Endodermal cell (in vitro differentiated cells): ENCODE measurements around the gene TRMT1. TPM values are rescaled to one million over a fixed set of nuclear protein-coding genes. Genes with fewer than 3 reads are reported as not detected.

Experiments used
- DNase-seq: peaks from one replicate; pipeline ENCODE4 v3.0.0-alpha.2; 2017
- H3K27ac ChIP-seq: 2 replicates; pipeline ENCODE4 v1.5.1; 2013; ENCODE audit warnings: mild to moderate bottlenecking, low read depth, low read length, moderate library complexity
- H3K27me3 ChIP-seq: 2 replicates; pipeline ENCODE4 v1.6.1; 2013; ENCODE audit warnings: mild to moderate bottlenecking, low read length, moderate library complexity; ENCODE audit not compliant: insufficient read depth, control insufficient read depth, poor library complexity, severe bottlenecking
- H3K36me3 ChIP-seq: 2 replicates; pipeline ENCODE4 v1.7.0; 2013; ENCODE audit warnings: mild to moderate bottlenecking, low read length, moderate library complexity; ENCODE audit not compliant: control insufficient read depth, insufficient read depth
- H3K4me1 ChIP-seq: one replicate; pipeline ENCODE4 v1.7.0; 2013; ENCODE audit warnings: low read length; ENCODE audit not compliant: control insufficient read depth, insufficient read depth
- H3K4me3 ChIP-seq: 2 replicates; pipeline ENCODE4 v1.5.1; 2013; ENCODE audit warnings: mild to moderate bottlenecking, low read length, moderate library complexity
- H3K9ac ChIP-seq: 2 replicates; pipeline ENCODE4 v1.6.1; 2013; ENCODE audit warnings: mild to moderate bottlenecking, low read length, moderate library complexity; ENCODE audit not compliant: poor library complexity, severe bottlenecking; ENCODE audit errors: extremely low read depth
- H3K9me3 ChIP-seq: 2 replicates; pipeline ENCODE4 v1.6.1; 2013; ENCODE audit warnings: mild to moderate bottlenecking, low read length, moderate library complexity; ENCODE audit not compliant: control insufficient read depth
- H3K27ac Mint-ChIP-seq: 2 replicates; pipeline ENCODE4 v1.8.0; 2020; ENCODE audit warnings: mixed read lengths
- H3K27me3 Mint-ChIP-seq: 2 replicates; pipeline ENCODE4 v1.8.0; 2021; ENCODE audit warnings: mild to moderate bottlenecking, mixed read lengths; ENCODE audit not compliant: insufficient read depth
- H3K36me3 Mint-ChIP-seq: 2 replicates; pipeline ENCODE4 v1.8.0; 2020; ENCODE audit warnings: low read depth, mixed read lengths
- H3K4me1 Mint-ChIP-seq: 2 replicates; pipeline ENCODE4 v1.8.0; 2020; ENCODE audit warnings: mixed read lengths
- H3K4me3 Mint-ChIP-seq: 2 replicates; pipeline ENCODE4 v1.8.0; 2020; ENCODE audit warnings: mild to moderate bottlenecking, moderate library complexity, mixed read lengths
- H3K9me3 Mint-ChIP-seq: 2 replicates; pipeline ENCODE4 v1.8.0; 2020; ENCODE audit warnings: mild to moderate bottlenecking, mixed read lengths
- WGBS, 2 experiments: methylation state at CpG; one replicate each; pipeline versions ENCODE4 v1.1.5 to v1.1.7; 2013; ENCODE audit warnings: missing lambda C conversion rate in 2 of 2, mixed read lengths in 1 of 2; ENCODE audit not compliant: insufficient coverage in 1 of 2, insufficient read length in 1 of 2; 5-methylcytosine and 5-hydroxymethylcytosine counted together
- total RNA-seq, 2 donors: library from RNA; stranded (reverse); fragmentation: NEBNext Ultra II Directional in 1 of 2; extraction: Animal tissue kit (Norgen Biotek cat#: 25700) in 1 of 2; gene quantifications; 2 replicates in 1 of 2; 3 replicates in 1 of 2; pipeline ENCODE4 v1.2.1, GENCODE V29; 2021
- TF ChIP-seq, protein P1 (sequence below): fragments of 200-600 bp; sonication (generic); conservative IDR thresholded peaks from 2 replicates; pipeline ENCODE4 v1.5.0; 2021; ENCODE audit warnings: antibody characterized with exemption, mild to moderate bottlenecking

Gene TRMT1
- total RNA-seq, 2 donors from 2014 or later: 51.3 to 66.2 TPM

DNA sequence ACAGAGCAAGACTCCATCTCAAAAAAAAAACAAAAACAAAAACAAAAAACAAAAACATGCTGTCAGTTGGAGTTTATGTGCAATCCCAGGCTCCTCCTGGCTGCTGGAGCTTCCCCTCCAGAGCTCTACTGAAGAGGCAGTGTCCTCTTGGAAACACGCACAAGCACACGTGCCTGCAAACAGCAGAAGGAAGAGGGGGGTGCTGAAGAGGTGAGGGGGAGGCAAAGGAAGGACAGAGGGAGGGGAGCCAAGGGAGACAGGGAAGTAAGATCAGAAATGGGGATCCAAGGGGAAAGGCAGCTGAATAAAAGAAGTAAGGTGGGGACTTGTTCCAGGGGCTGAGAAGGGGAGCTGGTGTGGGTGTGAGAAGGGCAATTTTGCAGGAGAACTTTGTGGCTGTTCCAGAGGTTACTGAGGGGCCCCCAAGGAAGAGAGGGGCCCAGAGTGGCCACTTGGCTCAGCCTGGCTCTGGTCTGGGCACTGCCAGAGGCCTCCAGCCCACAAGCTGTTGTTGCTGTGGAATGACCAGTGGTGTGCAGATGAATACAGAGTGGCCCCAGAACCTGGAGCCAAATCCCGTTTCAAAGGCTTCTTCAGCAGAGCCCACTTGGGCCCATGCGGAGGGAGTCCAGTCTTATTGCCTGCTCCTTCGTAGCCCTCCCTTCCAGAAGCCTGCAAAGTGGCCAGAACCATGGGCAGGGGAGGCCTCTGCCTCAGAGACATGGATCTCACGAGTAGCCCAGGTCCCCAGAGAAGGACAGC lies 48.3 kb downstream of the TRMT1 start:
- no peak overlapping the region for H3K27ac ChIP-seq
- DNase-seq: no peak
- no peaks in the 10 kb centered on the region for H3K9me3 ChIP-seq
- no peak overlapping the region for H3K9ac ChIP-seq
- Mint-ChIP-seq H3K27ac (no peak overlapping the region), H3K36me3 (no peaks in the 10 kb centered on the region), H3K4me3 (no peak overlapping the region), H3K9me3 (no peaks in the 10 kb centered on the region), H3K27me3 (peaks cover 53% of the 10 kb centered on the region), H3K4me1 (peaks cover 21% of the 10 kb centered on the region)
- no peak overlapping the region for H3K4me3 ChIP-seq
- TF ChIP-seq, protein P1, sequence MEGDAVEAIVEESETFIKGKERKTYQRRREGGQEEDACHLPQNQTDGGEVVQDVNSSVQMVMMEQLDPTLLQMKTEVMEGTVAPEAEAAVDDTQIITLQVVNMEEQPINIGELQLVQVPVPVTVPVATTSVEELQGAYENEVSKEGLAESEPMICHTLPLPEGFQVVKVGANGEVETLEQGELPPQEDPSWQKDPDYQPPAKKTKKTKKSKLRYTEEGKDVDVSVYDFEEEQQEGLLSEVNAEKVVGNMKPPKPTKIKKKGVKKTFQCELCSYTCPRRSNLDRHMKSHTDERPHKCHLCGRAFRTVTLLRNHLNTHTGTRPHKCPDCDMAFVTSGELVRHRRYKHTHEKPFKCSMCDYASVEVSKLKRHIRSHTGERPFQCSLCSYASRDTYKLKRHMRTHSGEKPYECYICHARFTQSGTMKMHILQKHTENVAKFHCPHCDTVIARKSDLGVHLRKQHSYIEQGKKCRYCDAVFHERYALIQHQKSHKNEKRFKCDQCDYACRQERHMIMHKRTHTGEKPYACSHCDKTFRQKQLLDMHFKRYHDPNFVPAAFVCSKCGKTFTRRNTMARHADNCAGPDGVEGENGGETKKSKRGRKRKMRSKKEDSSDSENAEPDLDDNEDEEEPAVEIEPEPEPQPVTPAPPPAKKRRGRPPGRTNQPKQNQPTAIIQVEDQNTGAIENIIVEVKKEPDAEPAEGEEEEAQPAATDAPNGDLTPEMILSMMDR: no peak
- H3K4me1 ChIP-seq: peaks cover 10% of the 10 kb centered on the region
- 90 to 92% methylated on average over 3 to 6 of the region's 6 CpGs for WGBS, 2 experiments
- peaks cover 15% of the 10 kb centered on the region for H3K27me3 ChIP-seq
- H3K36me3 ChIP-seq: no peaks in the 10 kb centered on the region

DNA sequence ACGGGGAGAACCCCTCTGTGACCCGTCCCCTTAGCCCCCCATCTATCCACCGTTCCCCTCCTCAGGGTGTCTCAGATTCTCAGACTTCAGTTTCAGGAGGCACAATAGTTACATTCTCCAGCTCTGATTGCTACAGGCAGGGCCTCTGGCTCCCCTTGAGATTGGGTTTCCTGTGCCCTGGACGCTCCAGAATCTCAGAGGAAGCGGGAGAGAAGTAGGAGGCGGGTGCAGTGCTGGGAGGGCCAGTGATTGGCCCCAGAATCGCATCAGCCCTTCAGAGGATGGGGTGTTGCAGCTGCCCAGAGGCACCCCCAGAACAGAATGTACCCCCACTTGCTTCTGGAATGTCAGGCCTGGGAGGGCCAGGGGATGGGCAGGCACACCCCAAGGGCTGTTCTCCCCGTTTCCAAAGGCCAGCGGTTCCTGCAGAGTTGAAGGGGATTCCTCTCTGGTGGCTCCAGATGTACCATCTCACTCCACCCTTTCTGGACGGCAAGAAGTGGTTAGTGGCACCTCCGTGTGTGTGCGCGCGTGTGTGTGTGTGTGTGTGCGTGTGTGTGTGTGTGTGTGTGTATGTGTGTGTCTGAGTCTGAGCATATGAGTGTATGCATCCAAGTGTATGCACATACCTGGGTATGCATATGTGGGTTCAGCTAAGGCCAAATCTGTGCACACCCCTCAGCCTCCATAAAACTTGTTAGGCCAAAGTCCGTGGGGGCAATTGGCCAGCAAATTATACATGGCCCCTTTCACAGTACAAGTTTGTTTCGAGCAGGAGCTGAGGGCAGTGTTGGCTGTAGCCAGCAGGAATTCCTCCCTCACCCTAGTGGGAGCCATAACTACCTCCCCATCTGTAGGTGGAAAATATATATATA lies 49.4 kb downstream of the TRMT1 start:
- H3K4me1 ChIP-seq: peaks cover 10% of the 10 kb centered on the region
- no peak for DNase-seq
- WGBS, 2 experiments: 92 to 100% methylated on average over 2 to 17 of the region's 17 CpGs
- no peaks in the 10 kb centered on the region for H3K9me3 Mint-ChIP-seq
- H3K36me3 ChIP-seq: no peaks in the 10 kb centered on the region
- H3K4me1 Mint-ChIP-seq: peaks cover 21% of the 10 kb centered on the region
- H3K27me3 Mint-ChIP-seq: peaks cover 57% of the 10 kb centered on the region
- TF ChIP-seq, protein P1: no peak
- peaks cover 25% of the 10 kb centered on the region for H3K27me3 ChIP-seq
- H3K36me3 Mint-ChIP-seq: no peaks in the 10 kb centered on the region
- H3K27ac Mint-ChIP-seq: no peak overlapping the region
- no peak overlapping the region for H3K9ac ChIP-seq
- no peaks in the 10 kb centered on the region for H3K9me3 ChIP-seq
- no peak overlapping the region for H3K4me3 Mint-ChIP-seq
- no peak overlapping the region for H3K27ac ChIP-seq
- no peak overlapping the region for H3K4me3 ChIP-seq

DNA sequence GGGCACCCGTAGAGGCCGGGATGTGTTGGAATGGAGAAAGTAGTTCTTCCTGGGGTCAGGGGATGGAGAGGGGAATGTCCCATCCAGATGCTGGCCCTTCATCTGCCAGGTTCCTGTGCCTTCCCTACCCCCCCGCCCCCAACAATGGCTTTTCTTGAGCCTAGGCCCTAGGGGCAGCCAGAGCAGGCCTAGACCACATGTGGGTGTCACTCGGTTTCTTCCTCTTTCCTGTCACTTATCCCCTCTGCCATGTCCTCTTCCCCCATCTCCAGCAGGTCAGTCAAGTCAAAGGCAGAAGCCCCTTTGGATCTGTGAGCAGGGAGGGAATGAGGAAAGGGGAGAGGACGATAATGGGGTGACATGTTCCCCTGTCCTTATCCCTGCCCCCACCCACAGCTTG lies 50.3 kb downstream of the TRMT1 start:
- peaks cover 63% of the 10 kb centered on the region for H3K27me3 Mint-ChIP-seq
- DNase-seq: no peak
- TF ChIP-seq, protein P1: no peak
- WGBS, 2 experiments: 83 to 95% methylated on average over 1 to 4 of the region's 5 CpGs
- H3K27me3 ChIP-seq: peaks cover 35% of the 10 kb centered on the region
- no peaks in the 10 kb centered on the region for H3K36me3 Mint-ChIP-seq
- no peak overlapping the region for H3K4me3 ChIP-seq
- H3K4me3 Mint-ChIP-seq: no peak overlapping the region
- no peaks in the 10 kb centered on the region for H3K9me3 Mint-ChIP-seq
- H3K4me1 ChIP-seq: peaks cover 10% of the 10 kb centered on the region
- no peak overlapping the region for H3K27ac ChIP-seq
- no peak overlapping the region for H3K27ac Mint-ChIP-seq
- no peaks in the 10 kb centered on the region for H3K36me3 ChIP-seq
- peaks cover 21% of the 10 kb centered on the region for H3K4me1 Mint-ChIP-seq
- H3K9ac ChIP-seq: no peak overlapping the region
- no peaks in the 10 kb centered on the region for H3K9me3 ChIP-seq
